Uterus (tissue), 2 donors: ENCODE results near the gene PPM1M.

Experiments used
- POLR2A ChIP-seq, 2 donors: fragments of 450-650 bp; IDR thresholded peaks; one replicate each; pipeline ENCODE4 v1.6.1; 2016; ENCODE audit warnings: antibody characterized with exemption in 2 of 2, mild to moderate bottlenecking in 1 of 2, moderate library complexity in 1 of 2
- TF ChIP-seq, protein P1 (sequence below), 4 experiments: fragments of 200-600 bp in 2 of 4; fragments of 450-650 bp in 2 of 4; sonication (generic) in 2 of 4; IDR thresholded peaks; one replicate each; pipeline ENCODE4 v1.5.1; 2016 to 2019; ENCODE audit warnings: antibody characterized with exemption in 4 of 4, mild to moderate bottlenecking in 2 of 4, moderate library complexity in 1 of 4

DNA sequence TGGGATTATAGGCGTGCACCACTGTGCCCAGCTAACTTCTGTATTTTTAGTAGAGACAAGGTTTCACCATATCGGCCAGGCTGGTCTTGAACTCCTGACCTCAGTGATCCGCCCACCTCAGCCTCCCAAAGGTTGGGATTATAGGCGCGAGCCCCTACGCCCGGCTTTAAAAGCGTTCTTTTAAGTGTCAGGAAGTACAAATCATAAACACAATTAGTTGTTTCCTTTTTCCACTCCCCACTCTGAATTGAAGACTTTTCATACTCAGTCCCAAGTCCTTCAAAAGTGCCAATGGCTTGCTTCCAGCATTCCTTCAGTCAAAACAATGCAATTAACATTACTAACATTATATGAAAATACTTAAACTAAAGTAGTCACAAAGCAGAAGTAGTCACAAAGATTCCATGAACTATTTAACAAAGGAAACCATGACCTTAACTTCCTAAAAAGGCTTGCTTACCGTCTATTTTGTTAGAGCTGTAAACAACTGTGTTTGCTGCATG, 24.7 kb downstream of the PPM1M start:
- TF ChIP-seq, protein P1, sequence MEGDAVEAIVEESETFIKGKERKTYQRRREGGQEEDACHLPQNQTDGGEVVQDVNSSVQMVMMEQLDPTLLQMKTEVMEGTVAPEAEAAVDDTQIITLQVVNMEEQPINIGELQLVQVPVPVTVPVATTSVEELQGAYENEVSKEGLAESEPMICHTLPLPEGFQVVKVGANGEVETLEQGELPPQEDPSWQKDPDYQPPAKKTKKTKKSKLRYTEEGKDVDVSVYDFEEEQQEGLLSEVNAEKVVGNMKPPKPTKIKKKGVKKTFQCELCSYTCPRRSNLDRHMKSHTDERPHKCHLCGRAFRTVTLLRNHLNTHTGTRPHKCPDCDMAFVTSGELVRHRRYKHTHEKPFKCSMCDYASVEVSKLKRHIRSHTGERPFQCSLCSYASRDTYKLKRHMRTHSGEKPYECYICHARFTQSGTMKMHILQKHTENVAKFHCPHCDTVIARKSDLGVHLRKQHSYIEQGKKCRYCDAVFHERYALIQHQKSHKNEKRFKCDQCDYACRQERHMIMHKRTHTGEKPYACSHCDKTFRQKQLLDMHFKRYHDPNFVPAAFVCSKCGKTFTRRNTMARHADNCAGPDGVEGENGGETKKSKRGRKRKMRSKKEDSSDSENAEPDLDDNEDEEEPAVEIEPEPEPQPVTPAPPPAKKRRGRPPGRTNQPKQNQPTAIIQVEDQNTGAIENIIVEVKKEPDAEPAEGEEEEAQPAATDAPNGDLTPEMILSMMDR (IDR thresholded peaks at IDR 0.05) = no peak
- TF ChIP-seq POLR2A (IDR thresholded peaks at IDR 0.05) = no peak
